Mesothelial cell of epicardium (in vitro differentiated cells): ENCODE data around the gene SLC9A9. TPM values are rescaled to one million over a fixed set of nuclear protein-coding genes. Genes with fewer than 3 reads are reported as not detected.

Experiments used
- DNase-seq, 2 experiments: peaks; one replicate each; pipeline ENCODE4 v3.0.0; 2021; ENCODE audit warnings: low spot score in 2 of 2; ENCODE audit not compliant: unreplicated experiment in 2 of 2
- H3K27ac Mint-ChIP-seq: 2 replicates; pipeline ENCODE4 v1.8.0; 2021; ENCODE audit warnings: mixed read lengths
- H3K27me3 Mint-ChIP-seq: 2 replicates; pipeline ENCODE4 v1.8.0; 2021; ENCODE audit warnings: low read depth, mixed read lengths
- H3K36me3 Mint-ChIP-seq: 2 replicates; pipeline ENCODE4 v1.8.0; 2021; ENCODE audit warnings: mixed read lengths
- H3K4me1 Mint-ChIP-seq: 2 replicates; pipeline ENCODE4 v1.8.0; 2021; ENCODE audit warnings: mixed read lengths
- H3K4me3 Mint-ChIP-seq: 2 replicates; pipeline ENCODE4 v1.8.0; 2021; ENCODE audit warnings: mild to moderate bottlenecking, moderate library complexity, mixed read lengths
- H3K9me3 Mint-ChIP-seq: 2 replicates; pipeline ENCODE4 v1.8.0; 2021; ENCODE audit warnings: mixed read lengths
- CTCF ChIP-seq: fragments of 200-600 bp; sonication (generic); IDR thresholded peaks from one replicate; pipeline ENCODE4 v1.5.0; 2021; ENCODE audit warnings: antibody characterized with exemption; ENCODE audit not compliant: unreplicated experiment
- total RNA-seq: library from RNA; stranded (reverse); gene quantifications from 3 replicates; pipeline ENCODE4 v1.2.1, GENCODE V29; 2021

The SLC9A9 gene
- total RNA-seq, 1 donor from 2014 or later = 2.7 TPM

GRCh38 chr3:143252931-143253330 is 595.3 kb downstream of the SLC9A9 start:
- no peak for TF ChIP-seq CTCF
- Mint-ChIP-seq H3K9me3 (peaks cover 16% of the 10 kb centered on the region), H3K4me1 (peaks cover 4% of the 10 kb centered on the region), H3K36me3 (no peaks in the 10 kb centered on the region), H3K27ac (no peak overlapping the region), H3K27me3 (no peaks in the 10 kb centered on the region), H3K4me3 (no peak overlapping the region)
- DNase-seq = no peak

- Mint-ChIP-seq H3K4me1 (no peaks in the 10 kb centered on the region), H3K36me3 (no peaks in the 10 kb centered on the region), H3K27ac (no peak overlapping the region), H3K4me3 (no peak overlapping the region), H3K27me3 (no peaks in the 10 kb centered on the region), H3K9me3 (peaks cover 8% of the 10 kb centered on the region)
- TF ChIP-seq CTCF = no peak
- no peak for DNase-seq
Measured at GRCh38 chr3:143249014-143249413, 599.3 kb downstream of the SLC9A9 start.

GRCh38 chr3:143247073-143247472 is 601.2 kb downstream of the SLC9A9 start:
- Mint-ChIP-seq H3K27ac (no peak overlapping the region), H3K4me1 (no peaks in the 10 kb centered on the region), H3K9me3 (peaks cover 8% of the 10 kb centered on the region), H3K36me3 (no peaks in the 10 kb centered on the region), H3K27me3 (no peaks in the 10 kb centered on the region), H3K4me3 (no peak overlapping the region)
- no peak for DNase-seq
- no peak for TF ChIP-seq CTCF

- no peak overlapping the region for H3K4me3 Mint-ChIP-seq
- H3K4me1 Mint-ChIP-seq = peaks cover 11% of the 10 kb centered on the region
- no peak for DNase-seq
- peaks cover 4% of the 10 kb centered on the region for H3K9me3 Mint-ChIP-seq
- no peaks in the 10 kb centered on the region for H3K27me3 Mint-ChIP-seq
- H3K36me3 Mint-ChIP-seq = no peaks in the 10 kb centered on the region
- no peak for TF ChIP-seq CTCF
- H3K27ac Mint-ChIP-seq = no peak overlapping the region
Measured at GRCh38 chr3:143245692-143246091, 602.6 kb downstream of the SLC9A9 start.

- DNase-seq = no peak
- Mint-ChIP-seq H3K4me3 (no peak overlapping the region), H3K36me3 (no peaks in the 10 kb centered on the region), H3K27me3 (no peaks in the 10 kb centered on the region), H3K4me1 (peaks cover 14% of the 10 kb centered on the region), H3K27ac (no peak overlapping the region), H3K9me3 (no peaks in the 10 kb centered on the region)
- no peak for TF ChIP-seq CTCF
Measured at GRCh38 chr3:143244516-143245063, 603.7 kb downstream of the SLC9A9 start.

- no peak overlapping the region for H3K4me3 Mint-ChIP-seq
- no peaks in the 10 kb centered on the region for H3K36me3 Mint-ChIP-seq
- H3K27me3 Mint-ChIP-seq = no peaks in the 10 kb centered on the region
- peaks cover 20% of the 10 kb centered on the region for H3K4me1 Mint-ChIP-seq
- no peak for DNase-seq
- peaks cover 3% of the 10 kb centered on the region for H3K9me3 Mint-ChIP-seq
- no peak for TF ChIP-seq CTCF
- no peak overlapping the region for H3K27ac Mint-ChIP-seq
Measured at GRCh38 chr3:143243686-143244085, 604.6 kb downstream of the SLC9A9 start.
